HG03442 (cell line): ENCODE results near the gene RALGAPA1.
A peak's percentile ranks its signal among the peaks of the same experiment; 100 is the strongest.
"Not testable (repeated sequence)": the region's sequence is repeated elsewhere in the genome, so short reads cannot be mapped to it uniquely, and the experiment has no call there.

ENCODE experiments used
- ATAC-seq: cut with Tn5 transposase; IDR thresholded peaks from one replicate; pipeline ENCODE4 v1.9.1; 2021; ENCODE audit warnings: mild to moderate bottlenecking, moderate library complexity; ENCODE audit not compliant: unreplicated experiment

The RALGAPA1 gene

GRCh38 chr14:35822501-35822900 is 13.4 kb upstream of the RALGAPA1 start:
- ATAC-seq, result no peak

GRCh38 chr14:35821564-35822411 is 12.7 kb upstream of the RALGAPA1 start:
- ATAC-seq, result no peak

- ATAC-seq, result no peak
These were observed 10.8 kb upstream of the RALGAPA1 start for GRCh38 chr14:35819591-35820540.

GRCh38 chr14:35818346-35819115 is 9.4 kb upstream of the RALGAPA1 start:
- ATAC-seq, result no peak

- peak; percentile 77 for ATAC-seq
These were observed 5.4 kb upstream of the RALGAPA1 start for GRCh38 chr14:35814371-35815005.

GRCh38 chr14:35810963-35811362 is 1.9 kb upstream of the RALGAPA1 start:
- ATAC-seq, result no peak

GRCh38 chr14:35809597-35809996 is 502 bp upstream of the RALGAPA1 start:
- no peak for ATAC-seq

GRCh38 chr14:35808076-35808637 is 938 bp downstream of the RALGAPA1 start:
- ATAC-seq, result no peak

GRCh38 chr14:35807131-35807961 is 1.7 kb downstream of the RALGAPA1 start:
- no peak for ATAC-seq

- no peak for ATAC-seq
These were observed 2.8 kb downstream of the RALGAPA1 start for GRCh38 chr14:35806006-35806907.

- ATAC-seq, result no peak
These were observed 11.3 kb downstream of the RALGAPA1 start for GRCh38 chr14:35797796-35798195.

GRCh38 chr14:35789651-35790050 is 19.4 kb downstream of the RALGAPA1 start:
- ATAC-seq, result no peak

- ATAC-seq, result no peak
These were observed 22.2 kb downstream of the RALGAPA1 start for GRCh38 chr14:35786856-35787255.

GRCh38 chr14:35783699-35784098 is 25.4 kb downstream of the RALGAPA1 start:
- no peak for ATAC-seq

GRCh38 chr14:35779368-35779767 is 29.7 kb downstream of the RALGAPA1 start:
- ATAC-seq, result no peak

GRCh38 chr14:35777550-35777949 is 31.5 kb downstream of the RALGAPA1 start:
- not testable (repeated sequence) for ATAC-seq

- no peak for ATAC-seq
These were observed 32.3 kb downstream of the RALGAPA1 start for GRCh38 chr14:35776823-35777222.

GRCh38 chr14:35776085-35776484 is 33.0 kb downstream of the RALGAPA1 start:
- not testable (repeated sequence) for ATAC-seq
